K562 (cell line): Measurements from ENCODE around the gene OR2D2. TPM values are rescaled to one million over a fixed set of nuclear protein-coding genes. Genes with fewer than 3 reads are reported as not detected.

ENCODE experiments used
- ATAC-seq: fragments of 200-7000 bp; cut with Tn5 transposase; 3 replicates; pipeline ENCODE4 v1.9.1; 2020; ENCODE audit warnings: moderate library complexity
- BruUV-seq: library from RNA; stranded (reverse); fragments of 400-500 nt; replicated peaks from 2 replicates; lab custom pipeline; 2021; lab: Mats Ljungman, UMichigan
- CTCF ChIA-PET: fragments of 300-600 bp; formaldehyde crosslinking; extraction: SDS; loops from one replicate; lab custom pipeline; 2021; ENCODE audit warnings: low intra/inter-chr PET ratio; lab: Yijun Ruan, JAX
- POLR2A ChIA-PET: fragments of 300-600, 350-650 bp; sonication (Branson Sonifier 250); formaldehyde crosslinking; extraction: SDS; loops from one replicate; lab custom pipeline; 2021; ENCODE audit warnings: antibody characterized with exemption, inconsistent platforms; lab: Yijun Ruan, JAX
- DNase-seq, 4 experiments: peaks; one replicate each; pipeline versions ENCODE4 v3.0.0 to v3.0.0-alpha.2; 2011 to 2018; ENCODE audit warnings: low spot score in 3 of 4, mixed read lengths in 3 of 4; ENCODE audit errors: extremely low read depth in 1 of 4
- FAIRE-seq: peaks from 2 replicates; lab custom pipeline; 2011; peaks lifted over from hg19 to GRCh38; lab: Jason Lieb, UNC
- H2AFZ ChIP-seq: 2 replicates; pipeline ENCODE4 v1.6.0; 2011; ENCODE audit warnings: low read depth, low read length, control low read depth, inconsistent platforms
- H3K27ac ChIP-seq: fragments of 200-600 bp; 3 replicates; pipeline ENCODE4 v1.8.0; 2011; ENCODE audit warnings: low read depth, mild to moderate bottlenecking, control low read depth, inconsistent platforms, low read length, moderate library complexity, mixed read lengths; ENCODE audit errors: extremely low read depth
- H3K27me3 ChIP-seq, 2 experiments: fragments of 300-600 bp in 1 of 2; 2 replicates in 1 of 2; 3 replicates in 1 of 2; pipeline versions ENCODE4 v1.6.0 to v1.8.0; 2011; ENCODE audit warnings: inconsistent platforms in 2 of 2, low read length in 2 of 2, mild to moderate bottlenecking in 1 of 2, mixed read lengths in 1 of 2, moderate library complexity in 1 of 2; ENCODE audit not compliant: control insufficient read depth in 2 of 2, insufficient read depth in 2 of 2
- H3K36me3 ChIP-seq: fragments of 300-600 bp; 3 replicates; pipeline ENCODE4 v1.8.0; 2011; ENCODE audit warnings: mild to moderate bottlenecking, low read length, inconsistent platforms; ENCODE audit not compliant: control insufficient read depth, insufficient read depth
- H3K4me1 ChIP-seq, 2 experiments: fragments of 200-600 bp in 1 of 2; replicated peaks in 1 of 2; 2 replicates in 1 of 2; 3 replicates in 1 of 2; pipeline versions ENCODE4 v1.5.1 to v1.8.0; 2011; ENCODE audit warnings: inconsistent platforms in 2 of 2, low read length in 2 of 2, mild to moderate bottlenecking in 1 of 2, mixed read lengths in 1 of 2, moderate library complexity in 1 of 2; ENCODE audit not compliant: control insufficient read depth in 2 of 2, insufficient read depth in 2 of 2
- H3K4me2 ChIP-seq: 2 replicates; pipeline ENCODE4 v1.6.1; 2011; ENCODE audit warnings: low read length, control low read depth, inconsistent platforms, mixed read lengths; ENCODE audit not compliant: insufficient read depth
- H3K4me3 ChIP-seq: fragments of 200-600 bp; sonication (generic), shearing (Covaris generic); 2 replicates; pipeline ENCODE4 v1.5.1; 2016; ENCODE audit warnings: control low read depth, inconsistent platforms
- H3K79me2 ChIP-seq: fragments of 200-600 bp; 3 replicates; pipeline ENCODE4 v1.8.0; 2011; ENCODE audit warnings: low read length, inconsistent platforms; ENCODE audit not compliant: control insufficient read depth, insufficient read depth
- H3K9ac ChIP-seq, 2 experiments: 2 replicates each; pipeline versions ENCODE4 v1.6.0 to v1.6.1; 2011; ENCODE audit warnings: low read depth in 2 of 2, low read length in 2 of 2, control low read depth in 1 of 2, inconsistent platforms in 1 of 2, mild to moderate bottlenecking in 1 of 2, mixed read lengths in 1 of 2; ENCODE audit not compliant: insufficient read depth in 1 of 2
- H3K9me1 ChIP-seq: one replicate; pipeline ENCODE4 v1.6.0; 2011; ENCODE audit warnings: inconsistent platforms, mild to moderate bottlenecking, low read length, moderate library complexity; ENCODE audit not compliant: control insufficient read depth, insufficient read depth
- H3K9me3 ChIP-seq: replicated peaks from 2 replicates; pipeline ENCODE4 v1.5.1; 2011; ENCODE audit warnings: low read depth, low read length, inconsistent platforms; ENCODE audit not compliant: control insufficient read depth, insufficient read depth
- H4K20me1 ChIP-seq: replicated peaks from 2 replicates; pipeline ENCODE4 v1.6.1; 2011; ENCODE audit warnings: low read length, inconsistent platforms, mixed read lengths; ENCODE audit not compliant: control insufficient read depth, insufficient read depth
- CEBPB ChIP-seq: fragments of 450-650 bp; IDR thresholded peaks from 2 replicates; pipeline ENCODE4 v1.6.1; 2016; ENCODE audit warnings: missing genetic modification characterization, missing compliant biosample characterization
- CEBPG ChIP-seq, 3 experiments: fragments of 200-800 bp in 1 of 3; sonication (Bioruptor generic) in 1 of 3; sonication (generic) in 1 of 3; formaldehyde crosslinking in 1 of 3; IDR thresholded peaks in 2 of 3; conservative IDR thresholded peaks in 1 of 3; 2 replicates each; pipeline versions ENCODE4 v1.6.1 to v1.8.0; 2016 to 2022; ENCODE audit warnings: missing compliant biosample characterization in 2 of 3, missing genetic modification characterization in 2 of 3, mild to moderate bottlenecking in 1 of 3, missing genetic modification reagents in 1 of 3
- NBN ChIP-seq: fragments of 450-650 bp; IDR thresholded peaks from 2 replicates; pipeline ENCODE4 v1.6.1; 2016; ENCODE audit warnings: low read depth, mild to moderate bottlenecking
- TAF7 ChIP-seq: fragments of 450-650 bp; IDR thresholded peaks from 2 replicates; pipeline ENCODE4 v1.6.1; 2016; ENCODE audit warnings: missing genetic modification characterization, missing compliant biosample characterization
- TRIM24 ChIP-seq, 2 experiments: fragments of 450-650 bp; IDR thresholded peaks; 2 replicates each; pipeline ENCODE4 v1.6.1; 2016
- ZNF282 ChIP-seq: sonication (generic); formaldehyde crosslinking; IDR thresholded peaks from 2 replicates; pipeline ENCODE4 v1.8.1; 2023; ENCODE audit warnings: missing genetic modification reagents
- WGBS: fragments of 100-300 bp; shearing (Covaris generic); methylation state at CpG from one replicate; pipeline ENCODE4 v1.1.6; 2016; ENCODE audit warnings: low coverage, mixed read lengths; ENCODE audit not compliant: insufficient coverage; ENCODE audit errors: missing lambda C conversion rate; 5-methylcytosine and 5-hydroxymethylcytosine counted together
- in situ Hi-C: fragments of 300-500 bp; cut with MboI; formaldehyde crosslinking; loops from 4 replicates; pipeline ENCODE4 v1.15.0; 2018; ENCODE audit warnings: inconsistent platforms, mixed read lengths
- intact Hi-C: fragments of 100-400 bp; cut with micrococcal nuclease; formaldehyde crosslinking; loops from 2 replicates; pipeline ENCODE4 v1.14.2; 2022
- polyA plus RNA-seq, 8 experiments: library from polyadenylated mRNA; depleted of rRNA in 4 of 8; stranded (reverse) in 5 of 8; unstranded in 3 of 8; fragments of >200 nt; fragmentation: Nextera tagmentation in 2 of 8; fragmentation: Illumina TruSeq in 1 of 8; extraction: Ambion mirVana in 2 of 8; extraction: Trizol in 1 of 8; gene quantifications; 2 replicates each; pipeline versions ENCODE4 v1.2.1 to v1.2.3, GENCODE V29; 2011 to 2014; ENCODE audit warnings: inconsistent platforms in 1 of 8, missing spikeins in 1 of 8
- total RNA-seq, 7 experiments: library from RNA; depleted of rRNA in 6 of 7; stranded (reverse); fragments of >200 nt in 6 of 7; fragmentation: Illumina TruSeq in 2 of 7; extraction: Trizol in 2 of 7; gene quantifications; 2 replicates each; pipeline versions ENCODE4 v1.2.1 to v1.2.3, GENCODE V29; 2011 to 2021; ENCODE audit warnings: low replicate concordance in 1 of 7
- TF ChIP-seq, protein P1 (sequence below), 2 experiments: fragments of 150-350 bp in 1 of 2; IDR thresholded peaks; 2 replicates each; pipeline ENCODE4 v1.6.1; 2012 to 2016; ENCODE audit warnings: low read depth in 2 of 2, low read length in 2 of 2, mild to moderate bottlenecking in 1 of 2, moderate library complexity in 1 of 2
- TF ChIP-seq, protein P2 (sequence below), 2 experiments: fragments of 450-650 bp; conservative IDR thresholded peaks; 2 replicates each; pipeline ENCODE4 v1.6.1; 2017; ENCODE audit warnings: mild to moderate bottlenecking in 2 of 2, moderate library complexity in 2 of 2
- TF ChIP-seq, protein P3 (sequence below), 2 experiments: fragments of 250-450 bp in 1 of 2; fragments of 450-650 bp in 1 of 2; sonication (Bioruptor Pico) in 1 of 2; IDR thresholded peaks; 2 replicates each; pipeline versions ENCODE4 v1.6.1 to v1.8.0; 2016 to 2021; ENCODE audit warnings: mild to moderate bottlenecking in 2 of 2, moderate library complexity in 2 of 2, missing compliant biosample characterization in 1 of 2, missing genetic modification characterization in 1 of 2

OR2D2 gene
- total and polyA plus RNA-seq, 9 of the 15 experiments (the other 6 are each of a cell fraction or from before 2014, with no cell fraction given): 0.10 to 1.0 (median 0.57) TPM; not detected in 2

DNA sequence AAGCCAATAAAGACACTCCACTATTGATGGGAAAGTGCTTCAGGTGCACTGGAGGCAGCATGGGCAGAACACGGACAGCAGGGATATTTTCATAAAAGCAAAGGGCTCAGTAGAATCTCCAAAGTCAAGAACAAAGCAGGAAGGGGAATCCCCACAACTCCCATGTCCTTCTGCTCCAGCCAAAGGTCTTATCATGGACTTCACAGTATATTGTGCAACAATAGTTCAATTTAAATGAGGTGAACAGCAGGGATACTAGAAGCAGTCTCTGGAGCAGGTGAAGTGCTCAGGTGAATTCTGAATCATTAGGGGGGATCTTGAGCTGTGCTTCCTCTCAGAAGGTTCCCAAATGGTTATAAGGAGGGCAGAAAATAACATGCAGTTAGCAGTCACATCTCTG is 6.6 kb upstream of the OR2D2 start:
- CTCF ChIA-PET: no interaction called here
- Histone ChIP-seq H3K27ac (no peak overlapping the region), H3K4me2 (no peak overlapping the region), H3K79me2 (no peaks in the 10 kb centered on the region), H3K9ac (no peak overlapping the region), H2AFZ (no peak overlapping the region), H3K4me3 (no peak overlapping the region), H4K20me1 (no peaks in the 10 kb centered on the region), H3K9me1 (no peaks in the 10 kb centered on the region), H3K4me1 (no peaks in the 10 kb centered on the region), H3K9me3 (no peaks in the 10 kb centered on the region), H3K36me3 (no peaks in the 10 kb centered on the region), H3K27me3 (no peaks in the 10 kb centered on the region)
- TF ChIP-seq CEBPG (CRISPR knock-in tag; IDR thresholded peaks at IDR 0.05): no peak
- TF ChIP-seq CEBPG (tag; conservative IDR thresholded peaks at IDR 0.05 in 1 of 2, IDR thresholded peaks at IDR 0.05 in 1 of 2): 0 out of 4 replicates have a peak, but pooled peaks of 1 of the 2 experiments have one; percentile 34
- TF ChIP-seq CEBPB: peak; percentile 62
- no peak for TF ChIP-seq ZNF282 (CRISPR knock-in tag)
- in situ Hi-C loops: no loop called here
- no TSS peak for BruUV-seq
- POLR2A ChIA-PET: no interaction called here
- ATAC-seq (no peak), FAIRE-seq (no peak), DNase-seq (no peak)
- intact Hi-C loops: no loop called here
- 0% methylated on average over 1 of the region's 1 CpG for WGBS

GRCh38 chr11:6895010-6895409 is 2.7 kb upstream of the OR2D2 start:
- ATAC-seq: no peak
- CTCF ChIA-PET: no interaction called here
- in situ Hi-C loops: no loop called here
- TF ChIP-seq, protein P1, sequence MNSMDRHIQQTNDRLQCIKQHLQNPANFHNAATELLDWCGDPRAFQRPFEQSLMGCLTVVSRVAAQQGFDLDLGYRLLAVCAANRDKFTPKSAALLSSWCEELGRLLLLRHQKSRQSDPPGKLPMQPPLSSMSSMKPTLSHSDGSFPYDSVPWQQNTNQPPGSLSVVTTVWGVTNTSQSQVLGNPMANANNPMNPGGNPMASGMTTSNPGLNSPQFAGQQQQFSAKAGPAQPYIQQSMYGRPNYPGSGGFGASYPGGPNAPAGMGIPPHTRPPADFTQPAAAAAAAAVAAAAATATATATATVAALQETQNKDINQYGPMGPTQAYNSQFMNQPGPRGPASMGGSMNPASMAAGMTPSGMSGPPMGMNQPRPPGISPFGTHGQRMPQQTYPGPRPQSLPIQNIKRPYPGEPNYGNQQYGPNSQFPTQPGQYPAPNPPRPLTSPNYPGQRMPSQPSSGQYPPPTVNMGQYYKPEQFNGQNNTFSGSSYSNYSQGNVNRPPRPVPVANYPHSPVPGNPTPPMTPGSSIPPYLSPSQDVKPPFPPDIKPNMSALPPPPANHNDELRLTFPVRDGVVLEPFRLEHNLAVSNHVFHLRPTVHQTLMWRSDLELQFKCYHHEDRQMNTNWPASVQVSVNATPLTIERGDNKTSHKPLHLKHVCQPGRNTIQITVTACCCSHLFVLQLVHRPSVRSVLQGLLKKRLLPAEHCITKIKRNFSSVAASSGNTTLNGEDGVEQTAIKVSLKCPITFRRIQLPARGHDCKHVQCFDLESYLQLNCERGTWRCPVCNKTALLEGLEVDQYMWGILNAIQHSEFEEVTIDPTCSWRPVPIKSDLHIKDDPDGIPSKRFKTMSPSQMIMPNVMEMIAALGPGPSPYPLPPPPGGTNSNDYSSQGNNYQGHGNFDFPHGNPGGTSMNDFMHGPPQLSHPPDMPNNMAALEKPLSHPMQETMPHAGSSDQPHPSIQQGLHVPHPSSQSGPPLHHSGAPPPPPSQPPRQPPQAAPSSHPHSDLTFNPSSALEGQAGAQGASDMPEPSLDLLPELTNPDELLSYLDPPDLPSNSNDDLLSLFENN (IDR thresholded peaks at IDR 0.05; ENCODE audit: low read depth in 2 of 2, low read length in 2 of 2): no peak
- TF ChIP-seq, protein P2, sequence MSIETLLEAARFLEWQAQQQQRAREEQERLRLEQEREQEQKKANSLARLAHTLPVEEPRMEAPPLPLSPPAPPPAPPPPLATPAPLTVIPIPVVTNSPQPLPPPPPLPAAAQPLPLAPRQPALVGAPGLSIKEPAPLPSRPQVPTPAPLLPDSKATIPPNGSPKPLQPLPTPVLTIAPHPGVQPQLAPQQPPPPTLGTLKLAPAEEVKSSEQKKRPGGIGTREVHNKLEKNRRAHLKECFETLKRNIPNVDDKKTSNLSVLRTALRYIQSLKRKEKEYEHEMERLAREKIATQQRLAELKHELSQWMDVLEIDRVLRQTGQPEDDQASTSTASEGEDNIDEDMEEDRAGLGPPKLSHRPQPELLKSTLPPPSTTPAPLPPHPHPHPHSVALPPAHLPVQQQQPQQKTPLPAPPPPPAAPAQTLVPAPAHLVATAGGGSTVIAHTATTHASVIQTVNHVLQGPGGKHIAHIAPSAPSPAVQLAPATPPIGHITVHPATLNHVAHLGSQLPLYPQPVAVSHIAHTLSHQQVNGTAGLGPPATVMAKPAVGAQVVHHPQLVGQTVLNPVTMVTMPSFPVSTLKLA (conservative IDR thresholded peaks at IDR 0.05): no peak
- TF ChIP-seq TRIM24 (IDR thresholded peaks at IDR 0.05) (no peak), TAF7 (tag) (no peak), NBN (no peak)
- TF ChIP-seq, protein P3, sequence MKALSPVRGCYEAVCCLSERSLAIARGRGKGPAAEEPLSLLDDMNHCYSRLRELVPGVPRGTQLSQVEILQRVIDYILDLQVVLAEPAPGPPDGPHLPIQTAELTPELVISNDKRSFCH (CRISPR knock-in tag; IDR thresholded peaks at IDR 0.05): no peak
- TF ChIP-seq, protein P3 (tag; IDR thresholded peaks at IDR 0.05): no peak

More at GRCh38 chr11:6895010-6895409, 2.7 kb upstream of the OR2D2 start:
- Histone ChIP-seq H3K9me1 (no peaks in the 10 kb centered on the region), H4K20me1 (no peaks in the 10 kb centered on the region), H3K9me3 (no peaks in the 10 kb centered on the region), H3K4me2 (no peak overlapping the region), H3K36me3 (no peaks in the 10 kb centered on the region), H3K27me3 (no peaks in the 10 kb centered on the region), H3K9ac (no peak overlapping the region), H2AFZ (no peak overlapping the region), H3K4me1 (no peaks in the 10 kb centered on the region), H3K79me2 (no peaks in the 10 kb centered on the region), H3K4me3 (no peak overlapping the region), H3K27ac (no peak overlapping the region)
- intact Hi-C loops: no loop called here
- POLR2A ChIA-PET: no interaction called here
- no TSS peak for BruUV-seq
- FAIRE-seq: no peak
- no peak for DNase-seq
